ENCODE data around the gene OR14I1. TPM values are rescaled to one million over a fixed set of nuclear protein-coding genes. Genes with fewer than 3 reads are reported as not detected.

Gene OR14I1
- total RNA-seq (not detected), polyA plus RNA-seq (not detected)
- long read RNA-seq, donor 1, result 0 reads
- long read RNA-seq, donor 2, result 0 reads
- long read RNA-seq, donor 3, result 0 reads

DNA sequence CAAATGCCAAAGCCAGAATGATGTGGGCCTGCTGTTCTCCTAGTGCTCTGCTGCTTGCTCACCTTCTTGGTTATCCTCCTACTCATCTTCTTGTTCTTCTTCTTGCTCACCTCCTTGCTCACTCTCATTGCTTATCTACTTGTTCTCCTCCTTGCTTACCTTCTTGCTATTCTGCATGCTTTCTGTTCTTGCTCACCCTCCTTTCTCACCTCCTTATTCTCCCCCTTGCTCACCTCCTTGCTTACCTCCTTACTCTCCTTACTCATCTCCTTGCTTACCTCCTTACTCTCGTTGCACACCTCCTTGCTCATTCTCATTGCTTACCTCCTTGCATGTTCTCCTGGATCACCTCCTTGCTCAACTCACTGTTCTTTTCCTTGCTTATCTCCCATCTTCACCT is at the start of gene OR14I1:
Gene OR14I1 (minus strand): TSS at position 53 of the 400 bp plus-strand sequence.
- no peak for DNase-seq
- Histone ChIP-seq H3K27me3 (peaks cover 0 to 19% (median 8%) of the 10 kb centered on the region in 7 donors), H3K4me3 (no peak within 1 kb of the TSS), H3K36me3 (no peaks in the 10 kb centered on the region), H3K27ac (no peak within 1 kb of the TSS), H3K9me3 (no peaks in the 10 kb centered on the region), H3K4me1 (peaks cover 0 to 3% (median 0%) of the 10 kb centered on the region in 9 donors)
- no peak for ATAC-seq
- intact Hi-C loops (cut with DNase I), result no loop called here
- no peak for TF ChIP-seq CTCF (IDR thresholded peaks at IDR 0.05)
- WGBS, 2 donors, result 54 to 59% methylated on average over 1 of the region's 1 CpG

DNA sequence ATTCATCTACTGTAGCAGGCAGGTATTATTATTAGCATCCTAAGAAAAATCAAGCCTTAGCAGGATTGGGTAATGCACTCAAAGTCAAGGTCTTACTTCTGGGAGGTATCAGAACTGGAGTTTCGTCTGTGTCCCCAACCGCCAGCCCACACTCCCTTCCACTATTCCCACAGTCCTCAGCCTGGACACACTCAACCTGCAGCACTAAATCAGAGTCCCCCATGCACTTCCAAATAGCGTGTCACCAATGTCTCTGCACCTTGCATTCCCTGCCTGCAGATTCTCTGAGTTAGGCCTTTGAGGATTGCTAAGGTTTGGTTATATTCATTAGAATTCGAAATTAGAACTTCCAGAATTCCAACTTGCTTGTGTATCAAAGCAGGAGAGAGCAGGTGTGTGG is 49.1 kb upstream of the OR14I1 start:
- intact Hi-C loops (cut with DNase I), result no loop called here
- Histone ChIP-seq H3K27me3 (no peaks in the 10 kb centered on the region), H3K4me1 (no peaks in the 10 kb centered on the region), H3K36me3 (no peaks in the 10 kb centered on the region), H3K4me3 (no peak overlapping the region), H3K9me3 (no peaks in the 10 kb centered on the region), H3K27ac (no peak overlapping the region)
- no peak for ATAC-seq
- 79 to 82% methylated on average over 4 of the region's 4 CpGs for WGBS, 2 donors
- TF ChIP-seq CTCF (IDR thresholded peaks at IDR 0.05), result no peak
- no peak for DNase-seq

- WGBS, 2 donors, result 63 to 68% methylated on average over 5 of the region's 5 CpGs
- no peaks in the 10 kb centered on the region for H3K9me3 ChIP-seq
- ATAC-seq (no peak), DNase-seq (no peak)
- H3K4me3 ChIP-seq, result no peak overlapping the region
- no peaks in the 10 kb centered on the region for H3K27me3 ChIP-seq
- H3K36me3 ChIP-seq, result no peaks in the 10 kb centered on the region
- no peak overlapping the region for H3K27ac ChIP-seq
- H3K4me1 ChIP-seq, result no peaks in the 10 kb centered on the region
- TF ChIP-seq CTCF (IDR thresholded peaks at IDR 0.05), result no peak
- intact Hi-C loops (cut with DNase I), result no loop called here
Measured at GRCh38 chr1:248751142-248751541, 48.6 kb upstream of the OR14I1 start.

GRCh38 chr1:248750496-248750895 is 47.9 kb upstream of the OR14I1 start:
- Histone ChIP-seq H3K36me3 (no peaks in the 10 kb centered on the region), H3K9me3 (no peaks in the 10 kb centered on the region), H3K27ac (no peak overlapping the region), H3K4me3 (no peak overlapping the region), H3K4me1 (no peaks in the 10 kb centered on the region), H3K27me3 (no peaks in the 10 kb centered on the region)
- ATAC-seq (no peak), DNase-seq (no peak)
- no peak for TF ChIP-seq CTCF (IDR thresholded peaks at IDR 0.05)
- intact Hi-C loops (cut with DNase I), result no loop called here
- 64 to 70% methylated on average over 2 of the region's 2 CpGs for WGBS, 2 donors
